A673 (cell line): ENCODE data around the gene TST. TPM values are rescaled to one million over a fixed set of nuclear protein-coding genes. Genes with fewer than 3 reads are reported as not detected.

ENCODE experiments used
- BruUV-seq: library from RNA; stranded (reverse); fragments of 400-500 nt; replicated peaks from 2 replicates; lab custom pipeline; 2021; lab: Mats Ljungman, UMichigan
- CTCF ChIA-PET: fragments of 300-600 bp; sonication (Branson Sonifier 250); formaldehyde crosslinking; loops from one replicate; lab custom pipeline; 2022; ENCODE audit warnings: antibody characterized with exemption; lab: Charles Lee
- POLR2A ChIA-PET: fragments of 300-600 bp; sonication (Branson Sonifier 250); formaldehyde crosslinking; loops from one replicate; lab custom pipeline; 2022; ENCODE audit warnings: antibody characterized with exemption; ENCODE audit not compliant: low non-redundant PET; lab: Charles Lee
- DNase-seq: peaks from one replicate; pipeline ENCODE4 v3.0.0-alpha.2; 2015; ENCODE audit warnings: low spot score
- H3K27ac ChIP-seq: fragments of 200-600 bp; sonication (generic); 2 replicates; pipeline ENCODE4 v1.5.1; 2016; ENCODE audit warnings: mixed run types, low read depth, mild to moderate bottlenecking, mixed read lengths, antibody characterized with exemption, low read length; ENCODE audit not compliant: poor library complexity, severe bottlenecking
- H3K27me3 ChIP-seq: fragments of 200-600 bp; sonication (generic); replicated peaks from 2 replicates; pipeline ENCODE4 v1.6.1; 2017; ENCODE audit warnings: mixed run types, low read depth, mild to moderate bottlenecking, mixed read lengths, antibody characterized with exemption, low read length; ENCODE audit not compliant: insufficient read depth, poor library complexity
- H3K36me3 ChIP-seq: fragments of 200-600 bp; sonication (generic); 2 replicates; pipeline ENCODE4 v1.6.1; 2016; ENCODE audit warnings: mixed run types, mild to moderate bottlenecking, mixed read lengths, antibody characterized with exemption, low read length; ENCODE audit not compliant: insufficient read depth, poor library complexity, severe bottlenecking
- H3K4me1 ChIP-seq: fragments of 200-600 bp; sonication (generic); 2 replicates; pipeline ENCODE4 v1.6.1; 2017; ENCODE audit warnings: mixed run types, mild to moderate bottlenecking, mixed read lengths, antibody characterized with exemption, low read length; ENCODE audit not compliant: insufficient read depth, poor library complexity, severe bottlenecking
- H3K4me3 ChIP-seq: fragments of 200-600 bp; sonication (generic); 2 replicates; pipeline ENCODE4 v1.5.1; 2016; ENCODE audit warnings: low read depth, mixed run types, mild to moderate bottlenecking, mixed read lengths, low read length; ENCODE audit not compliant: poor library complexity, severe bottlenecking
- H3K9me3 ChIP-seq: fragments of 200-600 bp; sonication (generic); 2 replicates; pipeline ENCODE4 v1.6.1; 2016; ENCODE audit warnings: mixed run types, low read depth, mild to moderate bottlenecking, mixed read lengths, antibody characterized with exemption, low read length; ENCODE audit not compliant: poor library complexity, severe bottlenecking
- EZH2 ChIP-seq: fragments of 200-600 bp; sonication (generic); IDR thresholded peaks from 2 replicates; pipeline ENCODE4 v1.6.1; 2017; ENCODE audit warnings: borderline replicate concordance, low read depth, mild to moderate bottlenecking, mixed read lengths, antibody characterized with exemption, low read length; ENCODE audit not compliant: poor library complexity, severe bottlenecking
- intact Hi-C: fragments of 100-400 bp; cut with micrococcal nuclease; formaldehyde crosslinking; loops from one replicate; pipeline ENCODE4 v1.10.0; 2022; ENCODE audit not compliant: unreplicated experiment
- total RNA-seq: library from RNA; stranded (reverse); gene quantifications from 2 replicates; pipeline ENCODE4 v1.2.3, GENCODE V29; 2021
- TF ChIP-seq, protein P1 (sequence below): fragments of 300-800, 200-600 bp; sonication (generic); conservative IDR thresholded peaks from 2 replicates; pipeline ENCODE4 v1.5.1; 2017; ENCODE audit warnings: low read depth, mild to moderate bottlenecking, antibody characterized with exemption, low read length, moderate library complexity, mixed read lengths

TST gene
- total RNA-seq, 1 experiment from 2014 or later: 31.3 TPM

- Histone ChIP-seq H3K9me3 (no peaks in the 10 kb centered on the region), H3K27ac (no peak overlapping the region), H3K4me1 (no peaks in the 10 kb centered on the region), H3K27me3 (no peaks in the 10 kb centered on the region), H3K36me3 (no peaks in the 10 kb centered on the region), H3K4me3 (peak overlapping the region; percentile 44)
- intact Hi-C loops: loop anchor here (1.0 to 5.0 kb wide), 4 partner anchors 106 to 431 kb away; no protein-coding TSS in a partner anchor
- DNase-seq: peak; percentile 93
- BruUV-seq: no TSS peak
- TF ChIP-seq EZH2: no peak
- TF ChIP-seq, protein P1, sequence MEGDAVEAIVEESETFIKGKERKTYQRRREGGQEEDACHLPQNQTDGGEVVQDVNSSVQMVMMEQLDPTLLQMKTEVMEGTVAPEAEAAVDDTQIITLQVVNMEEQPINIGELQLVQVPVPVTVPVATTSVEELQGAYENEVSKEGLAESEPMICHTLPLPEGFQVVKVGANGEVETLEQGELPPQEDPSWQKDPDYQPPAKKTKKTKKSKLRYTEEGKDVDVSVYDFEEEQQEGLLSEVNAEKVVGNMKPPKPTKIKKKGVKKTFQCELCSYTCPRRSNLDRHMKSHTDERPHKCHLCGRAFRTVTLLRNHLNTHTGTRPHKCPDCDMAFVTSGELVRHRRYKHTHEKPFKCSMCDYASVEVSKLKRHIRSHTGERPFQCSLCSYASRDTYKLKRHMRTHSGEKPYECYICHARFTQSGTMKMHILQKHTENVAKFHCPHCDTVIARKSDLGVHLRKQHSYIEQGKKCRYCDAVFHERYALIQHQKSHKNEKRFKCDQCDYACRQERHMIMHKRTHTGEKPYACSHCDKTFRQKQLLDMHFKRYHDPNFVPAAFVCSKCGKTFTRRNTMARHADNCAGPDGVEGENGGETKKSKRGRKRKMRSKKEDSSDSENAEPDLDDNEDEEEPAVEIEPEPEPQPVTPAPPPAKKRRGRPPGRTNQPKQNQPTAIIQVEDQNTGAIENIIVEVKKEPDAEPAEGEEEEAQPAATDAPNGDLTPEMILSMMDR: peak; percentile 90
- ChIA-PET POLR2A (no interaction called here), CTCF (interaction anchor here (0.5 to 1.4 kb wide), 8 partner anchors 9 to 199 kb away, joined by 3 to 5 read pairs (median 3); no protein-coding TSS in a partner anchor)
Observed at GRCh38 chr22:36977947-36978660, 41.1 kb downstream of the TST start.

DNA sequence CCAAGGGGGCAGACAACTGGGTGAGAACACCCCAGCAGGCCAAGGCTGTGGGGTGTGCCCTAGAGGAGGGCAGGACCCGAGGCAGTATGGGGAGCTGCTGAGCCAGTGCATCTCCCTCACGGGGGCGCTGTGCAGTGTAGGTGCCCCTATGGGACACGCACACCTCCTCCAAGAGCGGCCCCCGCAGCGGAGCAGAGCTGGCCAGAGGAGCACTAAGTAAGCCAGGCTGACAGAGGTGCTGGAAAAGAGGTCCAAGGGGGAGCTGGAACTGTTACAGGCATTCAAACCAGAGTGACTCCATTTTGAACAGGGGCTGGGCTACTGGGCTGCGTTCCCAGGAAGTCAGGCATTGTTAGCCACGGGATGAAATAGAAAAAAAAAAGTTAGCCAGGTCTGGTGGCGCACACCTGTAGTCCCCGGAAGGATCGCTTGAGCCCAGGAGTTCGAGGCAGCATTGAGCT, 41.8 kb downstream of the TST start:
- Histone ChIP-seq H3K4me3 (peak overlapping the region; percentile 44), H3K27ac (no peak overlapping the region), H3K36me3 (no peaks in the 10 kb centered on the region), H3K27me3 (no peaks in the 10 kb centered on the region), H3K4me1 (no peaks in the 10 kb centered on the region), H3K9me3 (no peaks in the 10 kb centered on the region)
- peak; percentile 76 for DNase-seq
- ChIA-PET CTCF (interaction anchor here (0.6 to 1.4 kb wide), 7 partner anchors 9 to 198 kb away, joined by 3 to 4 read pairs (median 3); no protein-coding TSS in a partner anchor), POLR2A (no interaction called here)
- TF ChIP-seq EZH2: no peak
- TF ChIP-seq, protein P1: peak; percentile 69
- no TSS peak for BruUV-seq
- intact Hi-C loops: loop anchor here (2.0 to 5.0 kb wide), 2 partner anchors 105 to 195 kb away; no protein-coding TSS in a partner anchor

DNA sequence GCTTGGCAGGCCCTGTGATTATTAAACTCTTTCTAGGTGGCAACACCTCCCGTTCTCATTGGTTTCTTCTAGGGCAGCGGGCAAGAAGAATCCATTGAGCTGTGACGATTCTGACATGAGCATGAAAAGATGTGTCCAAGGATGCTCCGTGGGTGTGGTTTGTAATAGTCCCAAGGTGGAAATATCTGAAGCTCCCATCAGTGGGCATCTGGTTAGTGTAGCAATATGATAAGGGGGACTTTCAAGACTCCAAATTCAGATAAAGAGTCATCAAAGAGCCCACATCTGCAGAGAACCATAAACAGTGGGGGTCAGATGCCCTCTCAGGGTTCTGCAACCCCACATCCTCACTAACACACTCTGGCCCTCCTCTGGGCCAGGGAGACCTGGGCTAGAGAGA, 42.6 kb downstream of the TST start:
- Histone ChIP-seq H3K4me1 (no peaks in the 10 kb centered on the region), H3K9me3 (no peaks in the 10 kb centered on the region), H3K27ac (no peak overlapping the region), H3K27me3 (no peaks in the 10 kb centered on the region), H3K4me3 (no peak overlapping the region), H3K36me3 (no peaks in the 10 kb centered on the region)
- no peak for TF ChIP-seq EZH2
- TF ChIP-seq, protein P1: no peak
- ChIA-PET POLR2A (no interaction called here), CTCF (interaction anchor here (0.6 kb wide), 1 partner anchor 52 kb away, joined by 4 read pairs; no protein-coding TSS in a partner anchor)
- intact Hi-C loops: loop anchor here (2.0 to 5.0 kb wide), 2 partner anchors 104 to 194 kb away; no protein-coding TSS in a partner anchor
- no peak for DNase-seq
- no TSS peak for BruUV-seq
